Keratinocyte (primary cell): ENCODE data around the gene UQCRC1. TPM values are rescaled to one million over a fixed set of nuclear protein-coding genes. Genes with fewer than 3 reads are reported as not detected.

ENCODE experiments used
- polyA plus RNA-seq, 5 experiments: library from polyadenylated mRNA; depleted of rRNA in 3 of 5; stranded (reverse) in 3 of 5; stranded (forward) in 1 of 5; unstranded in 1 of 5; fragments of >200 nt; gene quantifications; 1 replicate in 1 of 5; 2 replicates in 3 of 5; 3 replicates in 1 of 5; pipeline versions ENCODE4 v1.2.1 to v1.2.3, GENCODE V29; 2011 to 2012; ENCODE audit warnings: missing spikeins in 2 of 5, low read depth in 1 of 5, low replicate concordance in 1 of 5
- small RNA-seq, 3 experiments: library from RNA; depleted of rRNA; stranded (forward); fragments of <200 nt; gene quantifications; one replicate each; pipeline ENCODE3, GENCODE V24; 2012; ENCODE audit warnings: low read depth in 3 of 3, low replicate concordance in 1 of 3; ENCODE audit not compliant: insufficient read length in 3 of 3

The UQCRC1 gene
- polyA plus RNA-seq, 1 donor (not counting 4 experiments of a cell fraction or from before 2014, with no cell fraction given) = 440 TPM

Small RNA genes lying within 50 kb of the gene (small RNA-seq; reads per million reads assigned to genes)
- 0 to 0.33 (median 0.25) reads per million in 3 experiments for gene MIR6823

Other genes starting within 250 kb of the UQCRC1 start
- not detected in 3 replicates for gene FBXW12, start 237.4 kb downstream of the UQCRC1 start, polyA plus RNA-seq
- gene PLXNB1, start 179.6 kb downstream of the UQCRC1 start, polyA plus RNA-seq = 67.5 to 124 TPM (median 83.0 TPM) in 3 replicates
- 27.9 to 28.8 TPM (median 28.4 TPM) in 3 replicates for gene CCDC51, start 169.5 kb downstream of the UQCRC1 start, polyA plus RNA-seq
- 190 to 418 TPM (median 306 TPM) in 3 replicates for gene TMA7, start 169.4 kb downstream of the UQCRC1 start, polyA plus RNA-seq
- 8.6 to 9.7 TPM (median 9.1 TPM) in 3 replicates for gene ATRIP, start 162.9 kb downstream of the UQCRC1 start, polyA plus RNA-seq
- 94.4 to 159 TPM (median 95.5 TPM) in 3 replicates for gene SHISA5, start 105.5 kb downstream of the UQCRC1 start, polyA plus RNA-seq
- 15.1 to 22.0 TPM (median 16.2 TPM) in 3 replicates for gene PFKFB4, start 52.8 kb downstream of the UQCRC1 start, polyA plus RNA-seq
- gene UCN2, start 45.9 kb downstream of the UQCRC1 start, polyA plus RNA-seq = 5.7 to 10.0 TPM (median 6.3 TPM) in 3 replicates
- gene COL7A1, start 14.3 kb downstream of the UQCRC1 start, polyA plus RNA-seq = 59.4 to 91.3 TPM (median 74.4 TPM) in 3 replicates
- gene TMEM89, start 12.1 kb upstream of the UQCRC1 start, polyA plus RNA-seq = not detected in 3 replicates
- gene SLC26A6, start 25.8 kb upstream of the UQCRC1 start, polyA plus RNA-seq = 24.9 to 35.7 TPM (median 34.5 TPM) in 3 replicates
- gene CELSR3, start 53.2 kb upstream of the UQCRC1 start, polyA plus RNA-seq = 0.25 to 0.53 TPM (median 0.31 TPM) in 3 replicates
- 9.8 to 15.8 TPM (median 10.5 TPM) in 3 replicates for gene NCKIPSD, start 76.3 kb upstream of the UQCRC1 start, polyA plus RNA-seq
- 94.3 to 124 TPM (median 110 TPM) in 3 replicates for gene IP6K2, start 107.6 kb upstream of the UQCRC1 start, polyA plus RNA-seq
- 18.6 to 23.6 TPM (median 23.2 TPM) in 3 replicates for gene PRKAR2A, start 238.2 kb upstream of the UQCRC1 start, polyA plus RNA-seq